Rectal smooth muscle tissue (tissue), 1 donor: Measurements from ENCODE around the gene PNMA8B.

Experiments used
- H3K27ac ChIP-seq: one replicate; pipeline ENCODE4 v1.7.0; 2013; ENCODE audit warnings: low read depth, low read length, inconsistent platforms
- H3K27me3 ChIP-seq: one replicate; pipeline ENCODE4 v1.7.0; 2013; ENCODE audit warnings: low read length; ENCODE audit not compliant: control insufficient read depth, insufficient read depth
- H3K36me3 ChIP-seq: one replicate; pipeline ENCODE4 v1.7.0; 2013; ENCODE audit warnings: low read length; ENCODE audit not compliant: control insufficient read depth, insufficient read depth
- H3K4me1 ChIP-seq: one replicate; pipeline ENCODE4 v1.7.0; 2013; ENCODE audit warnings: low read length; ENCODE audit not compliant: control insufficient read depth, insufficient read depth
- H3K4me3 ChIP-seq: one replicate; pipeline ENCODE4 v1.7.0; 2013; ENCODE audit warnings: low read length
- H3K9ac ChIP-seq: one replicate; pipeline ENCODE4 v1.7.0; 2013; ENCODE audit warnings: low read length

Gene PNMA8B

DNA sequence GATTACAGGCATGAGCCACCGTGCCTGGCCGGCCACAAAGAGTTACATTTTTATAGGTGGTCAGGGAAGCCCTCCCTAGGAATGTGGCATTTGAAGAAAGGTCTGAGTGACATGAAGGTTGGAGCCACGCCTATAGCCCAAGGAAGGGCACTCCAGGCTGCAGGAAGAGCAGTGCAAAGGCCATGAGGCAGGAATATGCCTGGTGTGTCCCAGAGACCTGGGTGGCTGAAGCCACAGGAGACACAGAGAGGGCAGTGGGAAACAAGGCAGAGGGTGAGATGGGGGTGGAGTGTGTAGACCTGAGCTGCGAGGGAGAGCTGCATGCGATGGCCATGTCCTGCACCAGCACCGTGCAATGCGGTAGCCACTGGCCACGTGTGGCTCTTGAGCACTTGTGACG is 4.9 kb downstream of the PNMA8B start:
- H3K9ac ChIP-seq, result no peak overlapping the region
- peaks cover 27% of the 10 kb centered on the region for H3K27me3 ChIP-seq
- H3K4me1 ChIP-seq, result peaks cover 3% of the 10 kb centered on the region

DNA sequence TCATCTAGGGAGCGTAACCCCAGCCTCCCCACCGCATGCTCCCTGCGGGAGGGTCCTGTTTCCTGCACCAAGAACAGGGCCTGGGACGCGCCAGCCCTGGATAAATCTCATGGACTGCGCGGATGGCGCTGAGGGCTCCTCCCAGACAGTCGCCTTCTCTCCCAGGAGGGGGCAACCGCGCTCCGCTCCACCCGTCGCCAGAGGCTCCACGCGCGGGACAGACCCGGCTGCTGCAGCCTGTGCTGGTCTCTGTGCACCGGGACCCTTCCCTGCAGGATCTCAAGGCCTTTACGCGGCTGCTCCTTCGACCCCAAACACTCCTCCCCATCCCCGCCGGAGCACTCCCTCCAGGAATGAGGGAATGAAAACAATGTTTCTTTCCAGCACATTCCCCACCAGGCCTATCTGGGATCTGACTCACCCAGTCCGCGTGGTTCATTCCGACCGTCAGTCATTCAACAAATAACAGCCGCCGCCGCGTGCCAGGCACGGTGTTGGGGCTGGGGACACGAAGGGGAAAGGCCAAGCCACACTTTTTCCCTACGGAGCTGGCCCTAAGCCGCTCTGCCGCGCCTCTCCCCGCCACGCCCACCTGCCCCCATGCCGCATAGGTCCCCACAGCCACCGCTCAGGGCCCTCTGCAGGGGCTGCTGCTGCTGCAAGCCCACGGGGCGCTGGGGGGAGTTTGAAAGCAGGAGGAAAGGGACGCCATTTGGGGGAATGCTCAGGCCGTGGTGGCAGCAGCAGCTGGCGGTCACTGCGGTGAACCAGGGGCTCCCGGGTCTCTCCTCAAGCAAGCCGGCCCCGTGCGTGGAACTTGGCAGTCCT is 6.0 kb downstream of the PNMA8B start:
- Histone ChIP-seq H3K36me3 (no peaks in the 10 kb centered on the region), H3K4me3 (peak overlapping the region; percentile 31), H3K27me3 (peaks cover 27% of the 10 kb centered on the region), H3K4me1 (peaks cover 3% of the 10 kb centered on the region), H3K27ac (no peak overlapping the region), H3K9ac (no peak overlapping the region)

More for the DNA sequence above, 4.9 kb downstream of the PNMA8B start:
- Histone ChIP-seq H3K27ac (no peak overlapping the region), H3K4me3 (no peak overlapping the region), H3K36me3 (no peaks in the 10 kb centered on the region)

DNA sequence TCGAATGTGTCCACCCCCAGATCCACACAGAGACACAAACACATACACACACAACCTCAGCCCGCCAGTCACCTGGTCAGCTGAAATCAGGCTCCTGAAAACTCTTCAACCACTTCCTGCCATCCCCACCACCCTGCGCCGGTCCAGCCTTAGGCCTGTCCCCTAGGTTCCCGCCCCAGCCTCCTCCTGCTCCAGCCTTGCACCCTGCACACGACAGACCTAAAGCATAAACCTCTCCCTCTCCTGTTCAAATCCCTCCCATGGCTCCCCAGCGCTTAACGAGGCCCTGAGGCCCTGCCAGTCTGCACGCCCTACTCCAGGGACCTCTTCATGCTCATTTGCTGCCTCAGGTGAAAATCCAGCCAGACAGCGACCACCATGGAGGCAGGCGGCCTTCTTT is 7.1 kb downstream of the PNMA8B start:
- Histone ChIP-seq H3K9ac (no peak overlapping the region), H3K36me3 (no peaks in the 10 kb centered on the region), H3K4me1 (peaks cover 3% of the 10 kb centered on the region), H3K4me3 (no peak overlapping the region), H3K27ac (no peak overlapping the region), H3K27me3 (peaks cover 27% of the 10 kb centered on the region)

GRCh38 chr19:46487802-46488445 is 7.7 kb downstream of the PNMA8B start:
- H3K27ac ChIP-seq, result no peak overlapping the region
- H3K9ac ChIP-seq, result no peak overlapping the region

DNA sequence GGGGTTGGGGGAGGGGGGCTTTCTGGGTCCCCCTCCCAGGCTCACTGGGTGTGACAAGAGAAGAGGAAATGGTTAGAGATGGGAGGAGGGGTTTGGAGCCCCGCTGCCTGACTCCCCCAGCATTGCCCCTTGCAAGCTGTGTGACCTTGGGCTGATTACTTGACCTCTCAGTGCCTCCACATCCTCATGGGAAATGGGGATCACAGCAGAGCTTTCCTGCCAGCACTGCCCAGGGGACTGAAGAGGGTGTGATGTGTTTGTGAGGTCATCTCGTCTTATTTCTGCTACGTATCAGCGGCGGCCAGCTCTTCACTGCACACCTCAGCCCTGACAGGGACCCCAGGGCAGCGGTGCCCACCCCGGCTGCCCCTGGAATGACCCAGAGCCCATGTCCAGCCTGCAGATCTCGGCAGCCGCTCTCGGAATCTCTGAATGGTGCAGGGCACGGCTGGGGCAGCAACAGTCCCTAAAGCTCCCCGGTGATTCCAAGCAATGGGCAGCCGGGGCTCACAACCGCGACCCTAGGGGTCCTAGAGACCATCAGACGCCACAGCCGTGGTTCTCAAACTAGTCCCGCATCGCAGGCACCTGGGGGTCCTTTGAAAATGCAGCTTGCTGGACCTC is 8.4 kb downstream of the PNMA8B start:
- no peaks in the 10 kb centered on the region for H3K4me1 ChIP-seq
- H3K27me3 ChIP-seq, result peaks cover 27% of the 10 kb centered on the region
- H3K27ac ChIP-seq, result no peak overlapping the region

More at GRCh38 chr19:46487802-46488445, 7.7 kb downstream of the PNMA8B start:
- Histone ChIP-seq H3K27me3 (peaks cover 27% of the 10 kb centered on the region), H3K4me3 (peak overlapping the region; percentile 63), H3K36me3 (no peaks in the 10 kb centered on the region), H3K4me1 (peaks cover 1% of the 10 kb centered on the region)

DNA sequence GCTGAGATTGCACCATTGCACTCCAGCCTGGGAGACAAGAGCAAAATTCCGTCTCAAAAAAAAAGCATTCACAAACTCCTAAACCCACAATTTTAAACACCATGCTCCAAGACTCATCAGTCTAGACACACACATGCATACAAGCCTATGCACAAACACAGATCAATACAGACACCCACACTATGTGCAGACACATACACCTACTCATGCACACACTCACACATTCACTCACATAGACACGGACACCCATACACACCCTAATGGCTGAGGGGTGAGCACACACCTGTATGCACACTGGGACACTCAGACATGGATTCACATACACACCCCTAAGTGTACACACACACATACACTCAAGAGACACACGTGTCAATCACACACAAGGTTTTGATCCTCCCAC is 9.3 kb downstream of the PNMA8B start:
- peaks cover 27% of the 10 kb centered on the region for H3K27me3 ChIP-seq
- H3K9ac ChIP-seq, result no peak overlapping the region
- no peak overlapping the region for H3K4me3 ChIP-seq
- no peaks in the 10 kb centered on the region for H3K4me1 ChIP-seq
- no peaks in the 10 kb centered on the region for H3K36me3 ChIP-seq
- no peak overlapping the region for H3K27ac ChIP-seq

More for the DNA sequence above, 8.4 kb downstream of the PNMA8B start:
- Histone ChIP-seq H3K9ac (no peak overlapping the region), H3K4me3 (peak overlapping the region; percentile 63), H3K36me3 (no peaks in the 10 kb centered on the region)

GRCh38 chr19:46484656-46485055 is 11.0 kb downstream of the PNMA8B start:
- peaks cover 19% of the 10 kb centered on the region for H3K27me3 ChIP-seq
- no peak overlapping the region for H3K27ac ChIP-seq
- H3K36me3 ChIP-seq, result no peaks in the 10 kb centered on the region
- H3K4me3 ChIP-seq, result no peak overlapping the region
- no peak overlapping the region for H3K9ac ChIP-seq
- peaks cover 6% of the 10 kb centered on the region for H3K4me1 ChIP-seq

DNA sequence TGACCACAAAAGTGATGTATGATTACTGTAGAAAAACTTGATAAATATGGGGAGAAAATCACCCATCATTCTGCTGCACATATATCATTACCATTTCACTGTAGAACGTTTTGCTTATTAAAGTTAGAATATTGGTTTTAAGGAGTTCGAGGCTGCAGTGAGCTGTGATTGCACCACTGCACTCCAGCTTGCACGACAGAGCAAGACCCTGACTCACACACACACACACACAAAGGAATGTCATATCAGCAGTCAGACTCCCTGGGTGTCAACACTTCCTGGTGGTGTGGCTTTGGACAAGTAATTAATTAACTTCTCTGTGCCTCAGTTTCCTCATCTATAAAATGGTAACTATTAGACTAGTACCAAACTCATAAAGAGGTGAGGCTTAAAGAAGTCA is 13.0 kb downstream of the PNMA8B start:
- Histone ChIP-seq H3K4me3 (no peak overlapping the region), H3K27me3 (peaks cover 8% of the 10 kb centered on the region), H3K9ac (no peak overlapping the region), H3K4me1 (peaks cover 6% of the 10 kb centered on the region), H3K27ac (no peak overlapping the region), H3K36me3 (no peaks in the 10 kb centered on the region)

DNA sequence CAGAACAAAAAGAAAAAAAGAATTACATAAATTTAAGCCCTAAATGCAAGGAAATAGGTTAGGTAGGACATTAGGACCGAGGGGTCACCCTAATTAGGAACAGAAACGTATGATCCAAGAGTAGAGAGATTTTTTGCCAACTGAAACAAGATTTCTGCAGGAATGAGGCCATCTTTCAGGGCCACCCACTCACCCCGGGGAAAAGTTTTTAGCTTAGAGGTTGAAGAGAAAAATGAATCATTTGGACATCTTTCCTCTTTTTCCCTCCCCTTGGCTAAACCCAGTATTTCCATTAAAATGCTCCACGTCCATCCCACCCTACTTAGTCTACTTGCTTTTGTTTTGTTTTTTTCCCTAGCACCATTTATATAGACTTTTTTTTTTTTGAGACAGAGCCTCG is 13.7 kb downstream of the PNMA8B start:
- Histone ChIP-seq H3K4me3 (no peak overlapping the region), H3K4me1 (peaks cover 6% of the 10 kb centered on the region), H3K36me3 (no peaks in the 10 kb centered on the region), H3K9ac (no peak overlapping the region), H3K27ac (peak overlapping the region; percentile 68), H3K27me3 (peaks cover 2% of the 10 kb centered on the region)

GRCh38 chr19:46481223-46481848 is 14.3 kb downstream of the PNMA8B start:
- Histone ChIP-seq H3K9ac (no peak overlapping the region), H3K36me3 (no peaks in the 10 kb centered on the region), H3K27ac (peak overlapping the region; percentile 74), H3K27me3 (peaks cover 1% of the 10 kb centered on the region), H3K4me3 (no peak overlapping the region), H3K4me1 (peaks cover 6% of the 10 kb centered on the region)

DNA sequence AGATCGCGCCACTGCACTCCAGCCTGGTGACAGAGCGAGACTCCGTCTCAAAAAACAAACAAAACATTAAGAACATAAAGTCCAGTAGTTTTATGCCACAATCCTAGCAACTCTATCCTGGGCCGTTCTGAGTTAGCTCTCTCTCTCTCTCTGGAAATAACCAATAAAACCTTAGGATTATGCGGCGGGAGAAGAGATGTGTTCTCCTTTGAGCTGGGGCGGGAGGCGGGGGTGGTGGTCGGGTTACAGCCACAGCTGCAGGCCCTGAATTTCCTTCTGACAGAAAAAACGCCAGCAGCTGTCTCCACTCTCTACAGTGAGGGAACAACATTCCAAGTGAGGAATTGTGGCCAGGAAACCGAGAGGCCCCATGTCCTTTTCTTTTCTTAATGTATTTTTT is 15.3 kb downstream of the PNMA8B start:
- peak overlapping the region; percentile 74 for H3K27ac ChIP-seq
- H3K27me3 ChIP-seq, result no peaks in the 10 kb centered on the region
- no peaks in the 10 kb centered on the region for H3K36me3 ChIP-seq
- H3K4me3 ChIP-seq, result no peak overlapping the region
- H3K9ac ChIP-seq, result no peak overlapping the region
- peaks cover 6% of the 10 kb centered on the region for H3K4me1 ChIP-seq

GRCh38 chr19:46478356-46478986 is 17.2 kb downstream of the PNMA8B start:
- Histone ChIP-seq H3K27me3 (no peaks in the 10 kb centered on the region), H3K27ac (no peak overlapping the region), H3K9ac (no peak overlapping the region), H3K4me1 (peaks cover 6% of the 10 kb centered on the region), H3K36me3 (no peaks in the 10 kb centered on the region), H3K4me3 (no peak overlapping the region)
